Psoas muscle (tissue), 8 donors: ENCODE measurements around the gene FASTKD2. TPM values are rescaled to one million over a fixed set of nuclear protein-coding genes. Genes with fewer than 3 reads are reported as not detected.
A peak's percentile ranks its signal among the peaks of the same experiment; 100 is the strongest.

Source experiments
- ATAC-seq, 4 donors: fragments of 200-7000 bp; cut with Tn5 transposase; one replicate each; pipeline ENCODE4 v1.9.1; 2020; ENCODE audit warnings: moderate library complexity in 3 of 4, mild to moderate bottlenecking in 2 of 4
- DNase-seq, 2 donors: peaks; one replicate each; pipeline ENCODE4 v3.0.0-alpha.2; 2020
- H3K27ac ChIP-seq: fragments of 200-600 bp; one replicate; pipeline ENCODE4 v1.8.0; 2022
- H3K27me3 ChIP-seq, 3 donors: fragments of 200-600 bp in 1 of 3; one replicate each; pipeline versions ENCODE4 v1.6.1 to v1.8.0; 2013 to 2022; ENCODE audit warnings: low read length in 2 of 3, mild to moderate bottlenecking in 2 of 3, moderate library complexity in 1 of 3; ENCODE audit not compliant: insufficient read depth in 3 of 3
- H3K36me3 ChIP-seq, 2 donors: fragments of 200-600 bp in 1 of 2; one replicate each; pipeline versions ENCODE4 v1.6.1 to v1.8.0; 2013 to 2022; ENCODE audit warnings: low read depth in 1 of 2, mild to moderate bottlenecking in 1 of 2, moderate library complexity in 1 of 2; ENCODE audit not compliant: insufficient read depth in 1 of 2
- H3K4me1 ChIP-seq: fragments of 200-600 bp; one replicate; pipeline ENCODE4 v1.8.0; 2022
- H3K4me3 ChIP-seq: fragments of 200-600 bp; one replicate; pipeline ENCODE4 v1.8.0; 2022; ENCODE audit warnings: mild to moderate bottlenecking
- H3K9me3 ChIP-seq: fragments of 200-600 bp; one replicate; pipeline ENCODE4 v1.8.0; 2022
- CTCF ChIP-seq: fragments of 200-600 bp; IDR thresholded peaks from one replicate; pipeline ENCODE4 v1.8.0; 2022; ENCODE audit warnings: antibody characterized with exemption
- WGBS, 3 donors: extraction: QIAGEN DNeasy Blood & Tissue Kit; methylation state at CpG; one replicate each; pipeline versions ENCODE4 v1.1.6 to v1.1.7; 2013; 5-methylcytosine and 5-hydroxymethylcytosine counted together
- intact Hi-C, 2 donors: fragments of 100-400 bp; cut with DNase I; formaldehyde crosslinking; loops; one replicate each; pipeline versions ENCODE4 v1.11.0 to v1.14.2; 2022
- polyA plus RNA-seq, 3 donors: library from polyadenylated mRNA; stranded (reverse); fragments of 200-250 nt; gene quantifications; one replicate each; pipeline ENCODE4 v1.2.3, GENCODE V29; 2013
- total RNA-seq, 4 donors: library from RNA; stranded (reverse); fragmentation: NEBNext Ultra II Directional in 2 of 4; extraction: Animal tissue kit (Norgen Biotek cat#: 25700) in 2 of 4; gene quantifications; one replicate each; pipeline versions ENCODE4 v1.2.1 to v1.2.4, GENCODE V29; 2021 to 2023
- donor health status: healthy with polysubstance abuse.
- donor health status: DM: no; HTN: no; CAD: no; lungs with moderate emphysema.
- donor health status: Bipolar disorder and iron deficiency.
- donor health status: healthy.
- donor health status: DM: yes; HTN: yes; CAD: no.
- donor health status: DM: no; HTN: no; CAD: no.
- donor health status: DM: no; HTN: no; CAD: no.
- donor health status: DM: yes; HTN: yes; CAD: no.

FASTKD2 gene
- total and polyA plus RNA-seq, 7 donors, result 27.3 to 59.6 (median 51.8) TPM

- ATAC-seq, result no peak
- Histone ChIP-seq H3K27me3 (no peaks in the 10 kb centered on the region), H3K4me1 (no peaks in the 10 kb centered on the region), H3K4me3 (no peak overlapping the region), H3K36me3 (peaks cover 20 to 95% of the 10 kb centered on the region in 2 donors), H3K9me3 (peaks cover 9% of the 10 kb centered on the region), H3K27ac (no peak overlapping the region)
- intact Hi-C loops, result no loop called here
- WGBS, 3 donors, result 75 to 87% (median 79%) methylated on average over 2 of the region's 2 CpGs
- DNase-seq, result no peak
- peak; percentile 20 for TF ChIP-seq CTCF
These were observed 18.3 kb downstream of the FASTKD2 start for GRCh38 chr2:206783718-206784117.

- Histone ChIP-seq H3K4me1 (no peaks in the 10 kb centered on the region), H3K27ac (no peak overlapping the region), H3K9me3 (peaks cover 9% of the 10 kb centered on the region), H3K27me3 (no peaks in the 10 kb centered on the region), H3K4me3 (no peak overlapping the region), H3K36me3 (peaks cover 20 to 95% of the 10 kb centered on the region in 2 donors)
- DNase-seq (no peak), ATAC-seq (no peak)
- no peak for TF ChIP-seq CTCF
- WGBS, 3 donors, result 89 to 90% (median 90%) methylated on average over 7 of the region's 7 CpGs
- intact Hi-C loops, result no loop called here
These were observed 19.4 kb downstream of the FASTKD2 start for GRCh38 chr2:206784559-206785353.

DNA sequence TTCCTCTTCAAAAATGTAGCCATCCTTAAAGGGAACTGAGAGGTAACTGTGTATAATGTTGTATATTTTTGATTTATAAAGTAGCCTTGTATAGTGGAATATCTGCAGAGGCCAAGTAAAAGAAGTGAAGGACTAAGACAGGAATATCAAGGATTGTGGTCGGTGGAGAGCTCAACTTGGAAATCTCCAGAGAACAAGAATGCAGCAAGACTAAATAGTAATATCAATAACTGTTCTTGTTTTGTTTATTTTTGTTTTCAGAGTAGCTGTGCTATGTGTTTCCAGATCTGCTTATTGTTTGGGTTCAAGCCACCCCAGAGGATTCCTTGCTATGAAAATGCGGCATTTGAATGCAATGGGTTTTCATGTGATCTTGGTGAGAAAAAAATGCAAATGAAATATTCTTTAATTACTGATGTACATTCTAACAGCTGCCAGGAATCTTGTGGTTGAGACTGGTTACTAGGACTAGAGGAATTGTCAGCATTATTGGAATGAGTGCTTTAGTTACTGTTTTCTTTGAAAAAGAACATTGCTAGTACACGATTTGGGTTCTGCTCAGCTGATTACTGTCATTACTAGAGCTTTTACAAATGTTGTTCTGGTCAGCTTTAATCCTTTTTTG is 25.0 kb downstream of the FASTKD2 start:
- DNase-seq (no peak), ATAC-seq (no peak)
- Histone ChIP-seq H3K9me3 (no peaks in the 10 kb centered on the region), H3K36me3 (peaks cover 17 to 97% of the 10 kb centered on the region in 2 donors), H3K4me3 (no peak overlapping the region), H3K4me1 (no peaks in the 10 kb centered on the region), H3K27ac (no peak overlapping the region), H3K27me3 (no peaks in the 10 kb centered on the region)
- intact Hi-C loops, result no loop called here
- TF ChIP-seq CTCF, result no peak
- WGBS, 3 donors, result 79 to 86% (median 80%) methylated on average over 3 of the region's 3 CpGs

DNA sequence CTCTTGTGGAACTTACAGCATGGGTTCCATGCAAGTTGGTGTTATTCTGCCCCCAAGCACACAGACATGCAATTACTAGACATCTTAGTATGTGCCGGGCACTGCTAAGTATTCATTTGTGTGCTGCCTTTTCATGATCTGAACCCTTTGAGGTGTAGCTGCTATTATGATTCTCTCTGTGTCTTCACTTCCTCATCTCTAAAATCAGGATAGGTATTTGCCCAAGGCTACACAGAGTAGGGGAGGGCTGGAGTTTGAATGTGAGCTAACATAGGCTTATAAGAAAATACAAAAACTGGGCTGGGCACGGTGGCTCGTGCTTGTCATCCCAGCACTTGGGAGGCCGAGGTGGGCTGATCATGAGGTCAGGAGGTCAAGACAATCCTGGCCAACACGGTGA is 27.2 kb downstream of the FASTKD2 start:
- intact Hi-C loops, result no loop called here
- 88 to 91% (median 89%) methylated on average over 5 of the region's 5 CpGs for WGBS, 3 donors
- H3K36me3 ChIP-seq, result peaks cover 12 to 86% of the 10 kb centered on the region in 2 donors
- no peak for TF ChIP-seq CTCF
- H3K27me3 ChIP-seq, result no peaks in the 10 kb centered on the region
- ATAC-seq (no peak), DNase-seq (no peak)
- no peak overlapping the region for H3K27ac ChIP-seq
- H3K4me3 ChIP-seq, result no peak overlapping the region
- no peaks in the 10 kb centered on the region for H3K9me3 ChIP-seq
- no peaks in the 10 kb centered on the region for H3K4me1 ChIP-seq
